ENCODE data around the gene BACE2. TPM values are rescaled to one million over a fixed set of nuclear protein-coding genes. Genes with fewer than 3 reads are reported as not detected.

The BACE2 gene
- total and polyA plus RNA-seq, 2 of the 13 experiments (the other 11 are each of a cell fraction or from before 2014, with no cell fraction given), result 0.07 to 0.11 TPM

GRCh38 chr21:41322496-41323382, 154.8 kb downstream of the BACE2 start:
- ATAC-seq, result peak; percentile 89
- H3K9ac ChIP-seq (ENCODE audit: insufficient read depth, low read depth, low read length), result peak overlapping the region; percentile 76
- H3K4me2 ChIP-seq (ENCODE audit: low read depth, low read length), result peak overlapping the region; percentile 97
- 0% methylated on average over 14 of the region's 23 CpGs for WGBS (ENCODE audit: low lambda C conversion rate)
- H3K4me3 ChIP-seq (replicated peaks in 1 of 3; ENCODE audit: insufficient read depth in 1 of 3, low read depth in 2 of 3, low read length in 3 of 3), result peak overlapping the region; percentile 38 to 69 (median 40)
- intact Hi-C loops (cut with micrococcal nuclease; ENCODE audit: unreplicated experiment), result loop anchor here (1.0 to 2.0 kb wide), 3 partner anchors 38 to 44 kb away; no protein-coding TSS in a partner anchor
- peak overlapping the region; percentile 0 for H2AFZ ChIP-seq (ENCODE audit: low read length)
- no peaks in the 10 kb centered on the region for H3K9me3 ChIP-seq (ENCODE audit: low read length)
- H3K4me1 ChIP-seq (ENCODE audit: insufficient read depth, low read length), result peaks cover 97% of the 10 kb centered on the region
- peak; percentile 99 for DNase-seq (ENCODE audit: low spot score)
- CTCF ChIA-PET (ENCODE audit: low intra/inter-chr PET ratio, low total read pairs), result interaction anchor here (1.8 kb wide), 1 partner anchor 40 kb away, joined by 3 read pairs; no protein-coding TSS in a partner anchor
- peak overlapping the region; percentile 96 for H3K27ac ChIP-seq (ENCODE audit: extremely low read length, insufficient read depth, low read length)
- H3K79me2 ChIP-seq (ENCODE audit: insufficient read depth, low read length), result peaks cover 32% of the 10 kb centered on the region
- POLR2A ChIA-PET, result interaction anchor here (0.6 to 8.6 kb wide), 21 partner anchors 9 to 441 kb away, joined by 3 to 105 read pairs (median 5); partner anchors contain the start of gene MX2
- in situ Hi-C loops (cut with HindIII; ENCODE audit: extremely low pct_ligation_motif_present, low pct_unique_long_range_greater_than_20kb), result no loop called here
- no peaks in the 10 kb centered on the region for H4K20me1 ChIP-seq (ENCODE audit: insufficient read depth, low read length)
- BruUV-seq (replicated peaks), result no TSS peak
- peaks cover 0 to 6% of the 10 kb centered on the region in 2 experiments; a peak in 1 of 5 replicates for H3K36me3 ChIP-seq (replicated peaks in 1 of 2; ENCODE audit: control insufficient read depth in 1 of 2, insufficient read depth in 2 of 2, low read length in 2 of 2)
- no peaks in the 10 kb centered on the region for H3K27me3 ChIP-seq (ENCODE audit: control insufficient read depth in 1 of 2, insufficient read depth in 2 of 2, low read length in 2 of 2)
- FAIRE-seq, result peak; percentile 99
- peak; percentile 84; the same call in 1 of the 2 replicates for TF ChIP-seq ZFP90 (CRISPR knock-in tag; IDR thresholded peaks at IDR 0.05; ENCODE audit: borderline replicate concordance)
- peak; percentile 16 for TF ChIP-seq CTCF (CRISPR knock-in tag; IDR thresholded peaks at IDR 0.05)
- no peak for TF ChIP-seq NR3C1 (CRISPR knock-in tag; IDR thresholded peaks at IDR 0.05)
- TF ChIP-seq BHLHE40 (IDR thresholded peaks at IDR 0.05; ENCODE audit: low read length), result peak; percentile 93
- TF ChIP-seq ATAD3A (CRISPR knock-in tag; IDR thresholded peaks at IDR 0.05), result no peak
- TF ChIP-seq FOXK2 (IDR thresholded peaks at IDR 0.05), result no peak
- TF ChIP-seq RELA (CRISPR knock-in tag; IDR thresholded peaks at IDR 0.05), result no peak
- TF ChIP-seq POLR2A (IDR thresholded peaks at IDR 0.05; ENCODE audit: insufficient read depth in 1 of 2, low read depth in 2 of 2, low read length in 2 of 2), result peak; percentile 82 to 90
- TF ChIP-seq ZNF30 (CRISPR knock-in tag; IDR thresholded peaks at IDR 0.05), result no peak
- peak; percentile 90 for TF ChIP-seq XRCC5 (optimal IDR thresholded peaks at IDR 0.05; ENCODE audit: low read length)
- TF ChIP-seq ZNF572 (CRISPR knock-in tag; IDR thresholded peaks at IDR 0.05), result no peak
- TF ChIP-seq ZNF660 (CRISPR knock-in tag; IDR thresholded peaks at IDR 0.05; ENCODE audit: borderline replicate concordance, low read depth), result no peak
- no peak for TF ChIP-seq CSRNP1 (CRISPR knock-in tag; IDR thresholded peaks at IDR 0.05)
- TF ChIP-seq CBX5 (CRISPR knock-in tag; IDR thresholded peaks at IDR 0.05; ENCODE audit: borderline replicate concordance), result peak; percentile 73
- peak; percentile 53; the same call in 1 of the 2 replicates for TF ChIP-seq ATF7-NPFF (CRISPR knock-in tag; IDR thresholded peaks at IDR 0.05; ENCODE audit: low read depth)
- no peak for TF ChIP-seq SMARCC2 (IDR thresholded peaks at IDR 0.05)
- TF ChIP-seq HES4 (CRISPR knock-in tag; IDR thresholded peaks at IDR 0.05; ENCODE audit: borderline replicate concordance), result peak; percentile 65; the same call in 1 of the 2 replicates
- TF ChIP-seq ZNF329 (CRISPR knock-in tag; IDR thresholded peaks at IDR 0.05; ENCODE audit: low read depth), result no peak
- no peak; the same call in 1 of the 2 replicates for TF ChIP-seq ZNF460 (CRISPR knock-in tag; IDR thresholded peaks at IDR 0.05; ENCODE audit: borderline replicate concordance)
- no peak; the same call in 1 of the 2 replicates for TF ChIP-seq TMF1 (CRISPR knock-in tag; IDR thresholded peaks at IDR 0.05; ENCODE audit: low read depth)
